Middle frontal gyrus (tissue), 1 donor: ENCODE measurements around the gene CHMP1A.
"Not testable (repeated sequence)": the region's sequence is repeated elsewhere in the genome, so short reads cannot be mapped to it uniquely, and the experiment has no call there.

Experiments used
- DNase-seq: peaks from one replicate; pipeline ENCODE4 v3.0.0-alpha.2; 2015; ENCODE audit warnings: low spot score; ENCODE audit errors: extremely low spot score

Gene CHMP1A

GRCh38 chr16:89658221-89658879 lies 842 bp upstream of the CHMP1A start:
- DNase-seq: no peak

GRCh38 chr16:89656435-89657121 lies 930 bp downstream of the CHMP1A start:
- no peak for DNase-seq

GRCh38 chr16:89655062-89655643 lies 2.4 kb downstream of the CHMP1A start:
- DNase-seq: no peak

- DNase-seq: no peak
Measured at GRCh38 chr16:89653656-89654295, 3.7 kb downstream of the CHMP1A start.

- no peak for DNase-seq
Measured at GRCh38 chr16:89651584-89651983, 5.9 kb downstream of the CHMP1A start.

GRCh38 chr16:89646906-89647305 lies 10.6 kb downstream of the CHMP1A start:
- no peak for DNase-seq

- DNase-seq: no peak
Measured at GRCh38 chr16:89646270-89646669, 11.2 kb downstream of the CHMP1A start.

GRCh38 chr16:89645122-89645521 lies 12.4 kb downstream of the CHMP1A start:
- no peak for DNase-seq

GRCh38 chr16:89643769-89644300 lies 13.7 kb downstream of the CHMP1A start:
- DNase-seq: no peak

DNA sequence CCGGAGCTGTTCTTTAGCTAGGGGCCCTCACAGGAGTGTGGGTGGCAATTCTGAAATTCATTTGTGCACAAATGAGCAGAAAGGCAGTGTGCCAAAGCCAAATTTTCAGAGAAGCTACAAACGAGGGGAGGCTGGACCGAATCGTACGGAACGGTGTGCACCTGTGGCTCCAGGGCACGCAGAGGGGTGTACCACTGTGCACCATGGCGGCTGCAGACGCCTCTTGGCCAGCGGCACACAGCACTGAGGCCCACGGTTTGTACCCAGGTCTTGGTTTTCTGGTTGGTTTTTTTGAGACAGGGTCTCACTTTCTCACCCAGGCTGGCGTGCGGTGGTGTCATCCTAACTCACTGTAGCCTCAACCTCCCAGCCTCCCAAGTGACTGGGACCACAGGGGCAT lies 14.9 kb downstream of the CHMP1A start:
- DNase-seq: no peak

GRCh38 chr16:89641458-89642119 lies 15.9 kb downstream of the CHMP1A start:
- DNase-seq: no peak

- no peak for DNase-seq
Measured at GRCh38 chr16:89639385-89639784, 18.1 kb downstream of the CHMP1A start.

DNA sequence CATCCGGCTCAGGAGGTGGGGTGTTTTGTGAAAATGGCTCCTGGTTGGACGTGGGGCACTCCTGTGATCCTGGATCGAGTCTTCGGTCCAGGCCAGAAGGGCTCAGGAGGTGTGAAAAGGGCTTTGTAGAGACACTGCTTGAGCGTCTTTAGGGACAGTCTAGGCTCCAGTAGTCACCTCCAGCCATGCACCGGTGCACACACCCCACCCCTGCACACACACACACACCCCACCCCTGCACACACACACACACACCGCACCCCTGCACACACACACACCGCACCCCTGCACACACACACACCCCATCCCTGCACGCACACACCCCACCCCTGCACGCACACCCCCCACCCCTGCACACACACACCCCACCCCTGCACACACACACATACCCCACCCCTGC lies 19.1 kb downstream of the CHMP1A start:
- no peak for DNase-seq

- no peak for DNase-seq
Measured at GRCh38 chr16:89637379-89637778, 20.1 kb downstream of the CHMP1A start.

DNA sequence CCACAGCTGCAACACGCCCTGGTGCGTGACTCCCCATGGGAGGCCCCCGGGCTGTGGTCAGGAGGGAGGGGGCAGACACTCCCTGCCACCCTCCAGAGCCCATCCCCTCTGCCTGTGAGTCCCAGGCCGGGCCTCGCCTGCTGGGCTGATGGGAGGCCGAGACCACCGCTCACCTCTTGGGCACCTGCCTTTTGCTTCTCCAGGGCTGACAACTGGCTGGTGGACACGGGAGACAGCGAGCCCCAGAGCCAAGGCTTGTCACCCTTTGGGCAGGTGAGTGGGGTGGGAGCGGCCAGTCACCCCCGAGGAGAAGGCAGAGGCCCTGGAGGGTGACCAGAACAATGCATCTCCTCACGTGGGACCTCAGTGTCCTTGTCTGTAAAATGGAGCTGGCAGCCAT lies 20.8 kb downstream of the CHMP1A start:
- no peak for DNase-seq

DNA sequence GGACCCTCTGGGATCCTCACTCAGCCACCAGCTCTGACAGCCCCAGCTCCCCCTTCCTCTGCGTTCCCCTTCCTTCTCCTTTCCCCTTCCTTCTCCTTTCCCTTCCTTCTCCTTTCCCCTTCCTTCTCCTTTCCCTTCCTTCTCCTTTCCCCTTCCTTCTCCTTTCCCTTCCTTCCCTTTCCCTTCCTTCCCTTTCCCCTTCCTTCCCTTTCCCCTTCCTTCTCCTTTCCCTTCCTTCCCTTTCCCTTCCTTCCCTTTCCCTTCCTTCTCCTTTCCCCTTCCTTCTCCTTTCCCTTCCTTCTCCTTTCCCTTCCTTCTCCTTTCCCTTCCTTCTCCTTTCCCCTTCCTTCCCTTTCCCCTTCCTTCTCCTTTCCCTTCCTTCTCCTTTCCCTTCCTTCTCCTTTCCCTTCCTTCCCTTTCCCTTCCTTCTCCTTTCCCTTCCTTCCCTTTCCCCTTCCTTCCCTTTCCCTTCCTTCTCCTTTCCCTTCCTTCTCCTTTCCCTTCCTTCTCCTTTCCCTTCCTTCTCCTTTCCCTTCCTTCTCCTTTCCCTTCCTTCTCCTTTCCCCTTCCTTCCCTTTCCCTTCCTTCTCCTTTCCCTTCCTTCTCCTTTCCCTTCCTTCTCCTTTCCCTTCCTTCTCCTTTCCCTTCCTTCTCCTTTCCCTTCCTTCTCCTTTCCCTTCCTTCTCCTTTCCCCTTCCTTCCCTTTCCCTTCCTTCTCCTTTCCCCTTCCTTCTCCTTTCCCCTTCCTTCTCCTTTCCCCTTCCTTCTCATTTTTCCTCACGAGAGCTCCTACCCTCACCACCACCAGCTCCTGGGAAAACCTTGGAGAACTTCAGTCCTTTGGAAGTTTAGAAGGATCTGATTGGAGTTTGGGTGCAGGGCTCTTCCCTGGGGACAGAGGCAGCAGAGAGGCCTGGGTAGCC lies 22.8 kb downstream of the CHMP1A start:
- DNase-seq: not testable (repeated sequence)

- DNase-seq: no peak
Measured at GRCh38 chr16:89633064-89633631, 24.4 kb downstream of the CHMP1A start.

GRCh38 chr16:89629827-89630610 lies 27.5 kb downstream of the CHMP1A start:
- no peak for DNase-seq
